ENCODE measurements around the gene TBC1D9B.

The TBC1D9B gene

DNA sequence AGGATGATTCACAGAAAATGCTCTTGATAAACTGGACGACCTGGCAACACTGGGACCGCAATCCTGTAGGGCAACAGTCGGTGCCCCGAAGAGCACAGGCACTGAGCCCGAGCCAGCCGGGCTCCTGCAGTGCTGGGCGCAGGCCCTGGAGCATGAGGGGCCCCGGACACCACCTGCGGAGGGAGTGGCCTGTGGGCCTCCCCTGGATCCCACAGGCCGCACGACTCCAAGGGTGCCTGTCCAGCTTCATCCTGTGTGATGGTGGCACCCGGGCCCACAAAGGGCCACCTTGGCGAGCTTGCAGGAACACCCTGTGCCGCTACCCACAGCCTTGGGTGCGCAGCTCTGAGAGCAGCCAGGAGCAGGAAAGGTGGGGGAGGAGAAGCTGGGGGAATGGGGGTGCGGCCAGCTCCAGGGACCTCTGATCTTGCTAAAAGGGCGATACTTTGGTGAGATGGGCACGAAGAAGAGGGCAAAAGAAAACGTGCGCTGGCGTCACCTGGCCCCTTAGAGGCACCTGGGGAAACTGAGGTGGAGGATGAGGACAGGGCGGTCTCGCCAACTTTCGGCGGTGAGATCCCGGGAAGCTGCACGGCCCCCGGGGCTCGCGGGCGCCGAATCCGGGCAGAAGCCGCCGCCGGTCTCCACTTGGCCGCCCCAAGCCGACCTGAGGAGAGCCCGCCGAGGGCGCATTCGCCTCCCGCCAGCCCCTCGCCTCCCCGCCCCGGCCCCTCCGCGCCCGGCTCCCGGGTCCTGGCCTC is 722 bp downstream of the TBC1D9B start:
- DNase-seq (ENCODE audit: low spot score): no peak

DNA sequence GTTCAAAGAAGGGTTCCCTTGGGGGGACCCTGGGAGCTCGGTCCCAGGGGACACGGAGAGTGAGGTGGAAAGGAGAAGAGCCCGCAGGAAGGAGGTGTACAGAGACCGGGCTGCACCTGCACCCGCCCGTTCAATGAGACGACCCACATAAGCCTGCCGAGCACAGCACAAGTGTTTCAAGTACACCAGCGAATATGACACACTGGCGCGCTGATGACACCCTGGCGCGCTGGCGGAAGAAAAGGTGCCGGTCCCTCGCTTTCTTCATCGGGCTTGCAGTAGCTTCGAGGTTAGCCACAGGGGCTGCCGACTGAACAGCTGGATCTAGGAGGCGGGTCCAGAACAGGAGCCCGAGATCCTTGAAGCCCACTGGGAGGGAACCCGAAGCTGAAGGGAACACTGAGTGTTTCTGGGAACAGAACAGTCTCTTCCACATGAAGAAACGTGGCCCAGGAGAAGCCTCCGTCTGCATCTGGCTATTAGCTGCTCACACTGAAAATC is 1.4 kb downstream of the TBC1D9B start:
- DNase-seq (ENCODE audit: low spot score): no peak

GRCh38 chr5:179905161-179905560 is 2.5 kb downstream of the TBC1D9B start:
- no peak for DNase-seq (ENCODE audit: low spot score)

- DNase-seq (ENCODE audit: low spot score): no peak
Observed at GRCh38 chr5:179904463-179905160, 3.1 kb downstream of the TBC1D9B start.

DNA sequence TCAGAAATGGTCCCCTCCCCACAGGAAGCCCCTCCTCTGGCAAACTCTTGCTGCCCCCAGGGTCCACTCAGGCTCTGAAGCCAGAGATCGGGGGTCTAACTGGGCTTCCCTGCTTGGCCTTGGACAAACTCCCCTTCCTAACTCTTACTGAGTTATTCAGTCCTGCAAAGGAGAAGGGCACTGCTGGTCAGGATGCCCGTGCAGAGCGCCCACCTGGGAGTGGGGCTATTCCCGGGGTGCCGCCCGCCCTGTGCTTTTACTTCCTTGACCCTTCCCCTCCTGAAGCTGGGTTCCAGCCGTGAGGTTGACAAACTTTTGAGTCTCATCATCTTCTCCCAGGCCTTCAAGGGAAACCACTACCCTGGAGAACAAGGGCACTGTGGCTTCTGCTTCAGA is 4.9 kb downstream of the TBC1D9B start:
- no peak for DNase-seq (ENCODE audit: low spot score)

DNA sequence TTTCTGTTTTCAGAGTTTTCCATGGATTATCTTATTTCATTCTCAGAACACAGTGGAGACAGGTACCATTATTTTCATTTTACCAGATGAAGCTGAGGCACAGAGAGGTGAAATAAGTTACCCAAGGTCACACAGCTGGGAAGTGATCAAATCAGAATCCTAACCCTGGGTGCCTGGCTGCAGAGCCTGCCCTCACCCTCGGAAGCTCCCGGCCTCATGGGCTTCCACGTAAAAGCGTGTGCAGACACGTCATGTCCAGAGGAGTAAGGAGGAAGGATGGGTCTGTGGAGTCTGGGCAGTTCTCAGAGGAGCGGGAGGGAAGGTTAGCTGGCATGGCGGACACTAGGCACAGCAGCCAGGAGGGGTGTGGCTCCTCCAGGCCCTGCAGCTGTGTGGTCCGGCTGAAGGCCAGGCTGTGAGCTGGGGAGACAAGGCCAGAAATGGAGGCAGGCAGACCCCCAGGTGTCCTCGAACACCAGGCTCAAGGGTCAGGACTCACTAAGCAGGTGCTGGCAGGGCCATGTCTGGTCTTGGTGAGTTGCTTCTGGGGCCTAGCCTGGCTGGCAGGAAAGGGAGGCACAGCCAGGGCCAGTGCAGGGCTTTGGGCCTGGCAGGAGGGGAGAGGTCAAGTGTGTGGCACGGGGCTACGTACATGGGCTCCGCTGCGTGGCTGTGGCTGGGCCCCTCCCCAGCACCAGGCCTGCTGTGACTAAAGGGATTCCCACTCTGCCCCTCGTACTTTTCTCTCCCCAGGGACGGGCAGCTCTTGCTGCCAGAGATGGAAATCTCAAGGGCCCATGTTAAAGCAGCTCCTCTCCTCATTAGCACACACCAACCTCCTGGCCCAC is 5.6 kb downstream of the TBC1D9B start:
- DNase-seq (ENCODE audit: low spot score): no peak

- DNase-seq (ENCODE audit: low spot score): no peak
Observed at GRCh38 chr5:179901462-179901861, 6.2 kb downstream of the TBC1D9B start.

DNA sequence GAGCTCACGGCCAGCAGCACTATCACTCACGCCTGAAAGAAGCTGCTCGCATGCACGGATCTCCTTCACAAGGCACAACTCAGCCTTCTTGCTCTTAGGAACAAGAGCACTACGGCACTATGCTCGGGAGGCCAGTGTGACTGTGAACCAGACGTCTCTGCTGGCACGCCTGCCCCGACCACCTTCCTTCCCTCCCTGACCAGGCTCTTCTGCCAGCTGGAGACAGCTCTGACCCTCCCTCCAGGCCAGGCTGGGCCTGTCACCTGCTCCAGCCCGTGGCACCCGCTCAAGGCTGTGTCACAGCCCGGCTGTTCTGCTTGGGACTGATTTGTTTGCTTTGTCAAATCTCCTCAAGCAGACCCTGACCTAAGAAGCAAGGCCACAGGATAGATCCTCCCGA is 7.0 kb downstream of the TBC1D9B start:
- DNase-seq (ENCODE audit: low spot score): no peak

- DNase-seq (ENCODE audit: low spot score): no peak
Observed at GRCh38 chr5:179900206-179900605, 7.5 kb downstream of the TBC1D9B start.

DNA sequence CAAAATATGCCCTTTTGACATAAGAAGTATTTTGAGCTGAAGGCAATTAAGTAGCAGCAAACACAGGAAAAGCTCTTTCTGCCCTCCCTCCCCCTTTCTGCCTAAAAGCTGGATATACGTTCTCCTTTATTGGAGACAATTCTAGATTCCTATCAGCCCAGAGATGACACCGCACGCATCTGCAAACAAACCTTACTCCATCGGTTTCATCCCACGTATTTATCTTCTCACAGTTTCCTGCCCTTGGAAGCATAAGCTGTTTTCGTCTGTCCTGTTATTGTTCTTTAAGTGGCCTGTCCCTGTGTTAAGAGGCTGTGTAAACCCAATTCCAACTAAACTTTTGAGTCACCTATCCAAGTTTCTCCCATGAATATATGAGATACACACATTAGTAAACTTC is 11.8 kb downstream of the TBC1D9B start:
- no peak for DNase-seq (ENCODE audit: low spot score)

- no peak for DNase-seq (ENCODE audit: low spot score)
Observed at GRCh38 chr5:179893958-179894895, 13.5 kb downstream of the TBC1D9B start.

DNA sequence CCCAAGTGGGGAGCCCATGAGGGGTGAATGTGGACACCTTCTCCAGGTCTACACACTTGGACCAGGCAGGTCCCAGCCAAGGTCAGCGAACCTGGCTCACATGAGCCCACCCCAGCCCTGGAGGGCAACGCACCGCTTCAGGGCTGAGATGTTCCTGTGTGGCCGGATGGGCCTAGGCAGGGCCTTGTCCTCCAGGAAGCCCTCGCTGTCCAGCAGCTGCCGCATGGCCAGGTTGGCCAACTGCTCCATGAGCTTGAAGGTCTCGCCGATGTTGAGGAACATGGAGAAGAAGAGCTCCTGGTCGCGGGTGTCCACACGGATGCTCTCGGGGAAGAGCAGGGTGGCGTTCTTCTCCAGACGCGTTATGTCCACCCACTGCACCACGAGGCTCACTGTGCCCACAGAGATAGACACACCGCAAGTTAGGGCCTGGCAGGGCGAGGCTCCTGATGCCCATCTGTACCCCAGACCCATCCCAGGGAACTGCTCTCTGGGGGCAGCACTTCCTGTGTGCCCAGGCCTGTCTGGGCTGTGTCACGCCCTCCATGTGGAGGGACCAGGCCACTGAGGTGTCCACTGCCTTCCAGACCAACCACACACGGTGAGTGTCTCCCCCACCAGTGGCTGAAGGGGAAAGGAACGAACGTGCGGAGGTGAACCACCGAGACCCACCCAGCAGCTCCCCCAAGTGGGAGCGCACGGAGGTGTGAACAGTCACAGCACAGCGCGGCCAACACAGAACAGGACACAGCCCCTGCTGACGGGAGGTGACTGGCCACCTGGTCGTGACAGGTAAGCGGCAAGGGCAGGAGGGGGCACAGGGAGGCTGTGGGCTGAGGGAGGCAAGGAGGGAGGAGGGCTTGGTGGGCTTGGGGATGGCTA is 14.4 kb downstream of the TBC1D9B start:
- no peak for DNase-seq (ENCODE audit: low spot score)

- DNase-seq (ENCODE audit: low spot score): no peak
Observed at GRCh38 chr5:179892255-179892654, 15.4 kb downstream of the TBC1D9B start.

DNA sequence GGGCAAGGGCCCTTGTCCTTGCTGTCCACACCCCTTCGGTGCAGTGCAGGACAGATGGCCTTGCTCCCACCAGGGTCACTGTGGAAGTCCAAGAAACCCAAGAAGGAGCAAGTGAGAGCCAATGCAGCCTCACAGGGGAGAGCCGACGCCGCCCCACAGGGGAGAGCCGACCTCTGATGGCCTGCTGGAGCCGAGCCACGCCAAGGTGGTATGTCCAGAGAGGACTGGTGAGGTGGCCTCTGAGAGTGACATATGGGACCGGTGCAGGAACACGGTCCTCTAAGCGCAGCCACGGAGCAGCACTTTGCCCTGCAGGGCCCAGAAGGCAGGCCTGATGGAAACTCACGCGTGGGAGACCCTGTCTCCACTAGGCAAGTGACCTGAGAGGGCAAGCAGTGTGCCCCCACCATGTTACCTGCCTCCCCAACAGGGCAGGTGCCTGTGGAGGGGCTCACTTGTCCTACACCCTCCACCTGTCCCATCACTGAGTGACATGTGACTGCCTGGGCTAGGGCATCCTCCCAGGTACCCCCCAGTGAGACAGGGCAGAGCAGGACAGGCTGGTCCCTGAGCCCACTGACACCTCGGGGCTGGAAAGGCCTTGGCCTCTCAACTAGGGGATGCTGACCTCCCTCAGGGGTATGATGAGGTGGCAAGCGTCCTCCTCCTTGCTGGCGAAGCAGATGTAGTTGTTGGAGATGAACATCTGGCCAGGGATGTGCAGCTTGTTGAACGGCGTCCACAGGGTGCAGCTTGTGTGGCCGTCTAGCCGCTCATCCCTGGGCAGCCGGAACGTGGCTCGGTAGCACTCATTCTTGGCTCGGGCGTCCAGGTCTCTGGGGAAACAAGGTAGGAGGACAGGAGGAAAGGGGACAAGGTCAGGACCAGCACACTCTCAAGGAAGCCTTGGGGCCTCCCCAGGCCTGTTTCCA is 16.7 kb downstream of the TBC1D9B start:
- DNase-seq (ENCODE audit: low spot score): no peak

DNA sequence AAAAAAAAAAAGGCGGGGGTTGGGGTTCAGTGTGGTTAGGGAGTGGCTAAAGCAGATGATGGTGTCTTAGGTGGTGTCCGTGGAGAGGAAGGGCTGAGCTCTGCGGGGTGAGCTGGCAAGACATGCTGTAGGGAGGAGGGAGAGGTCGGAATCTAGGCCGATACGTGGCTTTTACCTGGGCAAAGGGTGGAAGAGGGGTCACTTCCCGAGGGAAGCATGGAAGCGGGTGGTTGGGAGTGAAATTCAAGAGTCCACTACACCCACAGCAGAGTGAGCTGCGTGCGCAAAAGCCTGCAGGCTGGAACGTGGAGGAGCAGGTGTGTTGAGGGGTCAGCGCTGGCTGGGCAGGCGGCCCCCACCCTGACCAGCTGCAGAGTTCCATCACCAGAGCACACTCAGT is 17.8 kb downstream of the TBC1D9B start:
- no peak for DNase-seq (ENCODE audit: low spot score)

DNA sequence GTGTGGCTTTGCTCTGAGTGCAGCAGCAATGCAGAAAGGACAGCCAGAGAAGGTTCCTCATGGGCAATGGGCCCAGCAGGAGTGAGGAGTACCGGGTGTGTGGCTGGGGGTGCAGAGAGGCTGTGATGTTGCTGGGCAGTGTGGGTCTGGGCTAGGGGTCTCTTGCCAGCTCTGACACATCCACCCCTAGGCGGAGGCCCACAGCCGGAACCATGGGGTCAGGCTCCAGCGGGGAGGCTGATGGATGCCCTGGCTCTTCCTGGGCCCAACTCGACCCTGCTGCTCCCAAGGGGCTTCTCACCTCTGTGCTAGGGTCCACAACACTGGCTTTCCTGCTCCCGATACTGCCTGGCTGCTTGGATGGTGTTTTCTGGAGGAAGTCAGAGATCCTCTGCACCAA is 19.9 kb downstream of the TBC1D9B start:
- DNase-seq (ENCODE audit: low spot score): no peak

GRCh38 chr5:179887095-179887494 is 20.6 kb downstream of the TBC1D9B start:
- DNase-seq (ENCODE audit: low spot score): no peak

DNA sequence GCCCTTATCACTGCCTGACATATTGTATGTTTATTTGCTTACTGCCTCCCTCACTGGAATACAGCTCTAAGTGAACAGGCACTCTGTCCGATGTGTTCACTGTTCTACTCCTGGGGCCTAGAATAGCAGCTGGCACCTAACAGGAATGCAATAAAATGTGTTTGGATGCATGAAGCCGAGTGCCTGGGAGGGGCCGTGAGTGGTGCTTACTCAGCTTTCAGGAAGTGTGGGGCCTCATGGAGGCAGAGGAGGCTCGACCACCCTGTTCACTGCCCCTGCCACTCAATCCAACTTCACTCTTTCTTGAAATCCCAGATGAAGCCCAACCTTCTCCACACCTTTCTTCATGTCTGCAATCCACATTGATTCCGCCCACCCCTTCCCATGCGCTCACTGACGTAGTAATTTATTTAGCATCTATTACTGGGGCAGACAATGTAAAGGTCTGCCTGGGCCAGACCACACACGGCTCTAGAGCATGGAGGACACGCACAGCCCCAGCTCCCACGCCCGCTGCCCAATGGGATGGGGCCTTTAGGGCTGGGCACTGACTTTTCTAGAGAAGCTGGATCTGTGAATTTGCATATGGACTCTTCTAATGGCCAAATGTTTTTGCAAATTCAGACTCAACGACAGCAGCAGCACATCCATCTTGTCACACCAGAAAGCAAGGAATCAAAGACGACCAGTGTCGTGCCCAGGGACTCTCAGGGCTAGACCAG is 21.3 kb downstream of the TBC1D9B start:
- no peak for DNase-seq (ENCODE audit: low spot score)

All from kidney capillary endothelial cell (primary cell).